ENCODE results near the gene WDFY4. TPM values are rescaled to one million over a fixed set of nuclear protein-coding genes. Genes with fewer than 3 reads are reported as not detected.

Gene WDFY4
- total RNA-seq, 1 donor from 2014 or later: 0.25 TPM

GRCh38 chr10:49011756-49012155 lies 327.1 kb downstream of the WDFY4 start:
- Histone ChIP-seq H4K20me1 (ENCODE audit: insufficient read depth, low read length) (no peaks in the 10 kb centered on the region), H3K9ac (ENCODE audit: low read length) (no peak overlapping the region), H3K36me3 (ENCODE audit: insufficient read depth, low read length) (no peaks in the 10 kb centered on the region), H3K79me2 (ENCODE audit: insufficient read depth, low read length) (no peaks in the 10 kb centered on the region), H3K27ac (ENCODE audit: low read depth, low read length) (no peak overlapping the region), H3K4me3 (ENCODE audit: insufficient read depth, low read depth, low read length) (no peak overlapping the region), H3K4me2 (ENCODE audit: low read length) (no peak overlapping the region), H2AFZ (ENCODE audit: low read depth, low read length) (no peak overlapping the region), H3K9me3 (ENCODE audit: insufficient read depth, low read depth, low read length) (no peaks in the 10 kb centered on the region), H3K4me1 (ENCODE audit: insufficient read depth, low read length) (no peaks in the 10 kb centered on the region), H3K27me3 (ENCODE audit: insufficient read depth, low read length) (peaks cover 2% of the 10 kb centered on the region)
- H3K36me3 Mint-ChIP-seq (ENCODE audit: low read depth, unreplicated experiment): no peaks in the 10 kb centered on the region
- H3K4me3 Mint-ChIP-seq (ENCODE audit: unreplicated experiment): no peak overlapping the region
- peaks cover 48% of the 10 kb centered on the region for H3K27me3 Mint-ChIP-seq (ENCODE audit: low read depth, unreplicated experiment)
- TF ChIP-seq CTCF (IDR thresholded peaks at IDR 0.05; ENCODE audit: insufficient read depth, low read depth, low read length) (no peak), EZH2 (IDR thresholded peaks at IDR 0.05; ENCODE audit: insufficient read depth, low read length) (no peak)
- H3K27ac Mint-ChIP-seq (ENCODE audit: unreplicated experiment): no peak overlapping the region
- no peak for DNase-seq (ENCODE audit: low read depth)
- no peaks in the 10 kb centered on the region for H3K4me1 Mint-ChIP-seq (ENCODE audit: low read depth, unreplicated experiment)
- H3K9me3 Mint-ChIP-seq (ENCODE audit: unreplicated experiment): no peaks in the 10 kb centered on the region
- no peak for FAIRE-seq

- TF ChIP-seq CTCF (IDR thresholded peaks at IDR 0.05; ENCODE audit: insufficient read depth, low read depth, low read length) (no peak), EZH2 (IDR thresholded peaks at IDR 0.05; ENCODE audit: insufficient read depth, low read length) (no peak)
- Histone ChIP-seq H3K4me2 (ENCODE audit: low read length) (no peak overlapping the region), H3K27ac (ENCODE audit: low read depth, low read length) (no peak overlapping the region), H4K20me1 (ENCODE audit: insufficient read depth, low read length) (no peaks in the 10 kb centered on the region), H3K79me2 (ENCODE audit: insufficient read depth, low read length) (no peaks in the 10 kb centered on the region), H3K36me3 (ENCODE audit: insufficient read depth, low read length) (no peaks in the 10 kb centered on the region), H3K4me1 (ENCODE audit: insufficient read depth, low read length) (no peaks in the 10 kb centered on the region), H3K9me3 (ENCODE audit: insufficient read depth, low read depth, low read length) (no peaks in the 10 kb centered on the region), H3K27me3 (ENCODE audit: insufficient read depth, low read length) (peaks cover 2% of the 10 kb centered on the region), H3K9ac (ENCODE audit: low read length) (no peak overlapping the region), H3K4me3 (ENCODE audit: insufficient read depth, low read depth, low read length) (no peak overlapping the region), H2AFZ (ENCODE audit: low read depth, low read length) (no peak overlapping the region)
- DNase-seq (ENCODE audit: low read depth) (no peak), FAIRE-seq (no peak)
- H3K27me3 Mint-ChIP-seq (ENCODE audit: low read depth, unreplicated experiment): peaks cover 47% of the 10 kb centered on the region
- H3K4me3 Mint-ChIP-seq (ENCODE audit: unreplicated experiment): no peak overlapping the region
- H3K9me3 Mint-ChIP-seq (ENCODE audit: unreplicated experiment): no peaks in the 10 kb centered on the region
- H3K27ac Mint-ChIP-seq (ENCODE audit: unreplicated experiment): no peak overlapping the region
- H3K4me1 Mint-ChIP-seq (ENCODE audit: low read depth, unreplicated experiment): no peaks in the 10 kb centered on the region
- no peaks in the 10 kb centered on the region for H3K36me3 Mint-ChIP-seq (ENCODE audit: low read depth, unreplicated experiment)
Observed at GRCh38 chr10:49012603-49013002, 327.9 kb downstream of the WDFY4 start.

GRCh38 chr10:49015700-49016099 lies 331.0 kb downstream of the WDFY4 start:
- H3K79me2 ChIP-seq (ENCODE audit: insufficient read depth, low read length): no peaks in the 10 kb centered on the region
- Mint-ChIP-seq H3K36me3 (ENCODE audit: low read depth, unreplicated experiment) (no peaks in the 10 kb centered on the region), H3K4me1 (ENCODE audit: low read depth, unreplicated experiment) (no peaks in the 10 kb centered on the region), H3K9me3 (ENCODE audit: unreplicated experiment) (peaks cover 3% of the 10 kb centered on the region), H3K27ac (ENCODE audit: unreplicated experiment) (no peak overlapping the region), H3K27me3 (ENCODE audit: low read depth, unreplicated experiment) (peaks cover 33% of the 10 kb centered on the region), H3K4me3 (ENCODE audit: unreplicated experiment) (no peak overlapping the region)
- no peaks in the 10 kb centered on the region for H3K4me1 ChIP-seq (ENCODE audit: insufficient read depth, low read length)
- FAIRE-seq: no peak
- no peak overlapping the region for H3K4me3 ChIP-seq (ENCODE audit: insufficient read depth, low read depth, low read length)
- H3K9ac ChIP-seq (ENCODE audit: low read length): no peak overlapping the region
- no peaks in the 10 kb centered on the region for H3K36me3 ChIP-seq (ENCODE audit: insufficient read depth, low read length)
- no peaks in the 10 kb centered on the region for H3K9me3 ChIP-seq (ENCODE audit: insufficient read depth, low read depth, low read length)
- no peak overlapping the region for H3K27ac ChIP-seq (ENCODE audit: low read depth, low read length)
- DNase-seq (ENCODE audit: low read depth): no peak
- no peak overlapping the region for H3K4me2 ChIP-seq (ENCODE audit: low read length)
- H4K20me1 ChIP-seq (ENCODE audit: insufficient read depth, low read length): no peaks in the 10 kb centered on the region
- H3K27me3 ChIP-seq (ENCODE audit: insufficient read depth, low read length): no peaks in the 10 kb centered on the region
- no peak for TF ChIP-seq CTCF (IDR thresholded peaks at IDR 0.05; ENCODE audit: insufficient read depth, low read depth, low read length)
- TF ChIP-seq EZH2 (IDR thresholded peaks at IDR 0.05; ENCODE audit: insufficient read depth, low read length): no peak
- no peak overlapping the region for H2AFZ ChIP-seq (ENCODE audit: low read depth, low read length)

Data from astrocyte (in vitro differentiated cells and primary cell).